ENCODE measurements around the gene CYTH2.

DNA sequence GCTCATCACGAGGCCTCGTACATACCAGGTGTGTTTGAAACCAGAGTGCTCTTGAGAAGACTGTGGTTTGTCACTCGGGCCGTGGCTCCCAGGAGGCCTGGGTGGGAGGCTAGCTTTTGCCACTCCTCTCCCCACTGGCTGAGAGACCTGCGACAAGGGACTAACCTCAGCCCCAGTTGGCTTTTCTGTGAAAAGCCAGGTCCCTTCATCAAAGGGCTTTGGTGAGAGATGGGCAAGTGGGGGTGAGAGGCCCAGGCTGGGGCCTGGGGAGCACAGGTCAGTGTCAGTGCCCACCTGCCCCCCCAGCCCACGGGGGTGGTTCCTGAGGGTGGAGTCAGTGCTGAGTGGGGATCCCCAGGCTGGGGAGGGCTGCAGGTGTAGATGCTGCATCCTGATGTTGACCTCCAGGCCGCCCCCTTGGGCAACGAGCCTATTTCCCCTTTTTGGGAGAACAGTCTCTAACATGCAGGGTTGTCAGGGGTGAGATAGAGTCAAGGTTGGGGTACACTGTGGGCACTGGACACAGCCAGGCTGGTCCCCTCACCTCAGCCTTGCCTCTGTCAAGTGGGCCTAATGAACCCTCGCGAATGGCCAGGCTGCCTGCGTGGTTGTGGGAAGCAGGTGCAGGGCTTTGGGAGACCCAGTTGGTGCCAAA, 13.1 kb upstream of the CYTH2 start:
- TF ChIP-seq, protein P1, sequence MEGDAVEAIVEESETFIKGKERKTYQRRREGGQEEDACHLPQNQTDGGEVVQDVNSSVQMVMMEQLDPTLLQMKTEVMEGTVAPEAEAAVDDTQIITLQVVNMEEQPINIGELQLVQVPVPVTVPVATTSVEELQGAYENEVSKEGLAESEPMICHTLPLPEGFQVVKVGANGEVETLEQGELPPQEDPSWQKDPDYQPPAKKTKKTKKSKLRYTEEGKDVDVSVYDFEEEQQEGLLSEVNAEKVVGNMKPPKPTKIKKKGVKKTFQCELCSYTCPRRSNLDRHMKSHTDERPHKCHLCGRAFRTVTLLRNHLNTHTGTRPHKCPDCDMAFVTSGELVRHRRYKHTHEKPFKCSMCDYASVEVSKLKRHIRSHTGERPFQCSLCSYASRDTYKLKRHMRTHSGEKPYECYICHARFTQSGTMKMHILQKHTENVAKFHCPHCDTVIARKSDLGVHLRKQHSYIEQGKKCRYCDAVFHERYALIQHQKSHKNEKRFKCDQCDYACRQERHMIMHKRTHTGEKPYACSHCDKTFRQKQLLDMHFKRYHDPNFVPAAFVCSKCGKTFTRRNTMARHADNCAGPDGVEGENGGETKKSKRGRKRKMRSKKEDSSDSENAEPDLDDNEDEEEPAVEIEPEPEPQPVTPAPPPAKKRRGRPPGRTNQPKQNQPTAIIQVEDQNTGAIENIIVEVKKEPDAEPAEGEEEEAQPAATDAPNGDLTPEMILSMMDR (IDR thresholded peaks at IDR 0.05; ENCODE audit: borderline replicate concordance, extremely low read depth, low read length, poor library complexity, severe bottlenecking) = no peak
- no peak for TF ChIP-seq EZH2 (IDR thresholded peaks at IDR 0.05; ENCODE audit: borderline replicate concordance, low read depth, low read length, severe bottlenecking)
